H1 (cell line): ENCODE measurements around the gene MKLN1. TPM values are rescaled to one million over a fixed set of nuclear protein-coding genes. Genes with fewer than 3 reads are reported as not detected.

Experiments used
- CTCF ChIA-PET: fragments of 300-600 bp; sonication (Branson Sonifier 250); formaldehyde crosslinking; loops from one replicate; lab custom pipeline; 2021; ENCODE audit not compliant: partially characterized antibody; lab: Charles Lee
- POLR2A ChIA-PET: fragments of 300-600 bp; sonication (Branson Sonifier 250); formaldehyde crosslinking; loops from one replicate; lab custom pipeline; 2021; ENCODE audit warnings: inconsistent platforms; ENCODE audit not compliant: partially characterized antibody; lab: Charles Lee
- DNase-seq, 2 experiments: peaks; one replicate each; pipeline versions ENCODE4 v3.0.0 to v3.0.0-alpha.2; 2010 to 2022; ENCODE audit warnings: low spot score in 2 of 2, low read depth in 1 of 2, mixed read lengths in 1 of 2
- FAIRE-seq: peaks from 2 replicates; lab custom pipeline; 2011; peaks lifted over from hg19 to GRCh38; lab: Jason Lieb, UNC
- H2AFZ ChIP-seq: 2 replicates; pipeline ENCODE4 v1.8.1; 2012; ENCODE audit warnings: low read length, inconsistent platforms
- H2AK5ac ChIP-seq: 2 replicates; pipeline ENCODE4 v1.6.1; 2013; ENCODE audit warnings: low read depth, low read length
- H2BK120ac ChIP-seq: replicated peaks from 2 replicates; pipeline ENCODE3; 2013; ENCODE audit warnings: low read depth, low read length, inconsistent platforms
- H2BK12ac ChIP-seq: 2 replicates; pipeline ENCODE4 v1.6.1; 2013; ENCODE audit warnings: low read depth, low read length
- H2BK15ac ChIP-seq: 2 replicates; pipeline ENCODE4 v1.6.1; 2013; ENCODE audit warnings: low read length
- H2BK20ac ChIP-seq: 2 replicates; pipeline ENCODE4 v1.6.1; 2013; ENCODE audit warnings: low read length
- H2BK5ac ChIP-seq: 2 replicates; pipeline ENCODE4 v1.6.1; 2013; ENCODE audit warnings: low read depth, low read length
- H3K14ac ChIP-seq: 2 replicates; pipeline ENCODE4 v1.6.1; 2013; ENCODE audit warnings: inconsistent platforms; ENCODE audit not compliant: insufficient read length
- H3K18ac ChIP-seq: 2 replicates; pipeline ENCODE4 v1.6.1; 2013; ENCODE audit warnings: low read length; ENCODE audit errors: extremely low read depth
- H3K23ac ChIP-seq: 2 replicates; pipeline ENCODE4 v1.6.1; 2013; ENCODE audit warnings: inconsistent platforms; ENCODE audit not compliant: insufficient read length
- H3K23me2 ChIP-seq: 2 replicates; pipeline ENCODE4 v1.6.1; 2013; ENCODE audit warnings: low read depth, low read length
- H3K27ac ChIP-seq: 2 replicates; pipeline ENCODE4 v1.6.1; 2011; ENCODE audit warnings: low read depth, low read length, inconsistent platforms
- H3K27me3 ChIP-seq, 4 experiments: replicated peaks in 1 of 4; 1 replicate in 1 of 4; 2 replicates in 3 of 4; pipeline versions ENCODE4 v1.6.1 to v1.8.1; 2011 to 2013; ENCODE audit warnings: low read length in 3 of 4, mild to moderate bottlenecking in 3 of 4, inconsistent platforms in 2 of 4, mixed read lengths in 2 of 4, moderate library complexity in 1 of 4; ENCODE audit not compliant: control insufficient read depth in 3 of 4, insufficient read depth in 3 of 4; ENCODE audit errors: extremely low read depth in 1 of 4
- H3K36me3 ChIP-seq, 4 experiments: 2 replicates each; pipeline versions ENCODE4 v1.6.1 to v1.8.1; 2011 to 2013; ENCODE audit warnings: mild to moderate bottlenecking in 4 of 4, low read length in 3 of 4, moderate library complexity in 2 of 4, control low read depth in 1 of 4, inconsistent platforms in 1 of 4; ENCODE audit not compliant: insufficient read depth in 4 of 4, control insufficient read depth in 2 of 4
- H3K4ac ChIP-seq: replicated peaks from 2 replicates; pipeline ENCODE3; 2013; ENCODE audit warnings: low read length, low read depth, mixed read lengths, inconsistent platforms; ENCODE audit not compliant: insufficient read length
- H3K4me1 ChIP-seq, 4 experiments: replicated peaks in 1 of 4; 1 replicate in 1 of 4; 2 replicates in 3 of 4; pipeline versions ENCODE4 v1.6.1 to v1.8.1; 2011 to 2013; ENCODE audit warnings: low read length in 3 of 4, inconsistent platforms in 2 of 4, mixed read lengths in 1 of 4; ENCODE audit not compliant: insufficient read depth in 4 of 4, control insufficient read depth in 3 of 4
- H3K4me2 ChIP-seq, 2 experiments: 2 replicates each; pipeline versions ENCODE4 v1.6.1 to v1.8.1; 2011 to 2013; ENCODE audit warnings: low read depth in 2 of 2, low read length in 2 of 2, control low read depth in 1 of 2, inconsistent platforms in 1 of 2, mild to moderate bottlenecking in 1 of 2; ENCODE audit not compliant: insufficient read depth in 1 of 2
- H3K4me3 ChIP-seq, 4 experiments: fragments of 200-600, 300-600 bp in 1 of 4; sonication (generic), shearing (Covaris generic), sonication (Bioruptor Twin) in 1 of 4; 2 replicates each; pipeline versions ENCODE4 v1.5.1 to v1.8.1; 2011 to 2016; ENCODE audit warnings: low read length in 4 of 4, low read depth in 3 of 4, control low read depth in 2 of 4, inconsistent platforms in 2 of 4, mild to moderate bottlenecking in 2 of 4, mixed read lengths in 1 of 4, moderate library complexity in 1 of 4; ENCODE audit not compliant: insufficient read depth in 2 of 4; ENCODE audit errors: extremely low read depth in 1 of 4
- H3K56ac ChIP-seq: replicated peaks from 2 replicates; pipeline ENCODE3; 2013; ENCODE audit warnings: low read depth, mild to moderate bottlenecking, mixed read lengths, low read length, inconsistent platforms; ENCODE audit not compliant: insufficient read length
- H3K79me1 ChIP-seq: 2 replicates; pipeline ENCODE4 v1.6.1; 2013; ENCODE audit warnings: low read depth, low read length, control low read depth
- H3K79me2 ChIP-seq, 2 experiments: 2 replicates each; pipeline versions ENCODE4 v1.6.1 to v1.8.1; 2012 to 2013; ENCODE audit warnings: low read length in 2 of 2, mild to moderate bottlenecking in 2 of 2, inconsistent platforms in 1 of 2; ENCODE audit not compliant: insufficient read depth in 2 of 2, control insufficient read depth in 1 of 2
- H3K9ac ChIP-seq, 4 experiments: replicated peaks in 1 of 4; 1 replicate in 1 of 4; 2 replicates in 3 of 4; pipeline versions ENCODE4 v1.6.1 to v1.8.1; 2011 to 2013; ENCODE audit warnings: low read depth in 3 of 4, low read length in 3 of 4, control low read depth in 2 of 4, mild to moderate bottlenecking in 2 of 4, moderate library complexity in 2 of 4, inconsistent platforms in 1 of 4; ENCODE audit errors: extremely low read depth in 1 of 4
- H3K9me3 ChIP-seq, 2 experiments: 2 replicates each; pipeline versions ENCODE4 v1.6.1 to v1.8.1; 2012 to 2013; ENCODE audit warnings: mild to moderate bottlenecking in 2 of 2, moderate library complexity in 2 of 2, control low read depth in 1 of 2, inconsistent platforms in 1 of 2, low read depth in 1 of 2, low read length in 1 of 2, mixed read lengths in 1 of 2; ENCODE audit not compliant: insufficient read depth in 2 of 2
- H4K20me1 ChIP-seq, 2 experiments: replicated peaks in 1 of 2; 2 replicates each; pipeline versions ENCODE3 to v1.8.1; 2011 to 2013; ENCODE audit warnings: inconsistent platforms in 2 of 2, low read length in 2 of 2, mild to moderate bottlenecking in 1 of 2; ENCODE audit not compliant: insufficient read depth in 2 of 2, control insufficient read depth in 1 of 2
- H4K5ac ChIP-seq: 2 replicates; pipeline ENCODE4 v1.6.1; 2013; ENCODE audit warnings: low read length, low read depth, mixed read lengths, inconsistent platforms; ENCODE audit not compliant: insufficient read length
- H4K8ac ChIP-seq: 2 replicates; pipeline ENCODE4 v1.8.0; 2013; ENCODE audit warnings: mild to moderate bottlenecking, moderate library complexity, low read length, inconsistent platforms; ENCODE audit not compliant: insufficient read depth; ENCODE audit errors: extremely low read depth
- H4K91ac ChIP-seq: replicated peaks from 2 replicates; pipeline ENCODE3; 2013; ENCODE audit warnings: low read length, mixed read lengths, inconsistent platforms; ENCODE audit not compliant: insufficient read length
- CEBPB ChIP-seq: IDR thresholded peaks from 2 replicates; pipeline ENCODE4 v1.6.1; 2012; ENCODE audit warnings: low read depth, low read length
- FOSL1 ChIP-seq: IDR thresholded peaks from 2 replicates; pipeline ENCODE4 v1.6.1; 2011; ENCODE audit warnings: mild to moderate bottlenecking, low read depth, low read length, moderate library complexity; ENCODE audit not compliant: insufficient read depth
- YY1 ChIP-seq: IDR thresholded peaks from 2 replicates; pipeline ENCODE4 v1.6.1; 2011; ENCODE audit warnings: low read depth, mild to moderate bottlenecking, low read length
- ZNF274 ChIP-seq: IDR thresholded peaks from 2 replicates; pipeline ENCODE4 v1.7.0; 2012; ENCODE audit warnings: low read length, borderline replicate concordance; ENCODE audit errors: extremely low read depth
- polyA plus RNA-seq, 7 experiments: library from polyadenylated mRNA; depleted of rRNA in 3 of 7; stranded (reverse) in 5 of 7; unstranded in 2 of 7; fragments of >200 nt in 5 of 7; fragments of 200-250 nt in 2 of 7; gene quantifications; 1 replicate in 5 of 7; 2 replicates in 1 of 7; 4 replicates in 1 of 7; pipeline versions ENCODE4 v1.2.1 to v1.2.3, GENCODE V29; 2011 to 2013; ENCODE audit warnings: missing spikeins in 2 of 7, mixed read lengths in 2 of 7
- total RNA-seq: library from RNA; stranded (reverse); fragmentation: NEBNext Ultra II Directional; extraction: Animal tissue kit (Norgen Biotek cat#: 25700); gene quantifications from 2 replicates; pipeline ENCODE4 v1.2.1, GENCODE V29; 2021

The MKLN1 gene
- total and polyA plus RNA-seq, 2 of the 8 experiments (the other 6 are each of a cell fraction or from before 2014, with no cell fraction given): 22.3 to 50.9 TPM

GRCh38 chr7:131299074-131299473 lies 28.6 kb upstream of the MKLN1 start:
- Histone ChIP-seq H2AFZ (no peak overlapping the region), H3K9ac (no peak overlapping the region), H3K4me2 (no peak overlapping the region), H3K23me2 (no peaks in the 10 kb centered on the region), H2BK12ac (no peak overlapping the region), H3K9me3 (no peaks in the 10 kb centered on the region), H3K79me2 (no peaks in the 10 kb centered on the region), H2BK20ac (no peak overlapping the region), H3K14ac (no peak overlapping the region), H3K27me3 (no peaks in the 10 kb centered on the region), H4K91ac (no peak overlapping the region), H3K56ac (no peak overlapping the region), H4K8ac (no peak overlapping the region), H3K23ac (no peak overlapping the region), H4K5ac (no peak overlapping the region), H2BK5ac (no peak overlapping the region), H3K27ac (no peak overlapping the region), H3K18ac (no peak overlapping the region), H2BK15ac (no peak overlapping the region), H3K4me3 (no peak overlapping the region), H3K36me3 (no peaks in the 10 kb centered on the region), H2BK120ac (no peak overlapping the region), H4K20me1 (no peaks in the 10 kb centered on the region), H3K79me1 (no peaks in the 10 kb centered on the region), H3K4me1 (peaks cover 2 to 7% (median 4%) of the 10 kb centered on the region in 4 experiments; a peak in 4 of 7 replicates), H3K4ac (no peak overlapping the region), H2AK5ac (no peak overlapping the region)
- ChIA-PET POLR2A (no interaction called here), CTCF (no interaction called here)
- FAIRE-seq: no peak
- no peak for DNase-seq
- TF ChIP-seq YY1: no peak
- no peak for TF ChIP-seq FOSL1
- no peak for TF ChIP-seq ZNF274
- TF ChIP-seq CEBPB: no peak
